HG03159 (cell line): ENCODE results near the gene XIRP1.

Experiments used
- ATAC-seq: cut with Tn5 transposase; IDR thresholded peaks from one replicate; pipeline ENCODE4 v1.9.1; 2021; ENCODE audit warnings: mild to moderate bottlenecking, moderate library complexity; ENCODE audit not compliant: unreplicated experiment

Gene XIRP1

GRCh38 chr3:39208463-39209055, 16.2 kb upstream of the XIRP1 start:
- ATAC-seq, result no peak

GRCh38 chr3:39207361-39208186, 15.2 kb upstream of the XIRP1 start:
- ATAC-seq, result no peak

DNA sequence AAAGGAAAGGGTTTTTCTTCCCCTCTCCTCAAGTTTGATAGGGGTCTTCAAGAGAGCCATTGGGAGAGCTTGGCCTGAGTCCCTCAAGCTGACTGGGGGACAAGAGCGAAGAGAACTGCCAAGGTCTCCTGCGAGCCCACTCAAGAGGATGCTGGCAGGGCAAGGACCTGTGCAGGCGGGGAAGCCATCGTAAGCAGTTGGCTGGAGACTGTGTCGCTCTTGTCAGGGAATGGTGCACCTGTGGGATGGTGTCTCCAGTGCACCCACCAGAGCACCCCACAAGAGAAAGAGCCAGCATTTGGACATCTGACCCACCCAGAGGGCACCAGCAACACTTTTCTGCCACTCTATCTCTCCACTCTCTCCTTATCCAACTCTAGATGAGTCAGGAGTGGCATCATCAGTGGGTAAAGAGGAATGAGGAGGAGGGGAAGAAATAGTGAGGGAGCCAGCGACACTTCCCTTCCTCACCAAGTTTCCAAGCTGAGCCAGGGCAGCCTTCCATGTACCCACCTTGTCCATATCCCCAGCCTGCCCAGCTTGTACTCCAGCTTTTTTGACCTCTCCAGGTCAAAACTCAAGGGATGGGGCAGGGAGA, 13.6 kb upstream of the XIRP1 start:
- no peak for ATAC-seq

DNA sequence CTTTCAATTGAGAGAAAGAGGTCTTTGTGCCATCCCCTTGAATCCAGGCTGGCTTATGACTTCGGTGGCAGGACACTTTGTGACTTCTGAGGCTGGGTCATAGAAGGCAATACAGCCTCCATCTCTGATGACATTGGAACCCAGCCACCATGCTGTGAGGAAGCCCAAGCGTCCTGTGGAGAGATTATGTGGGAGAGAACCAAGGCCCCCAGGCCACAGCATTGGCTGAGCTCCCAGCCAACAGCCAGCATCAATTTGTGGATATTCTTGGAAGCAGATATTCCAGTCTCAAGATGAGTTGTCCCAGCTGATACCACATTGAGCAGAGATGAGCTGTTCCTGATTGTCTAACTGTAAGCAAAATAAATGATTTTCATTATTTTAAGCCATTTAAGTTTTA, 12.7 kb upstream of the XIRP1 start:
- ATAC-seq, result no peak

DNA sequence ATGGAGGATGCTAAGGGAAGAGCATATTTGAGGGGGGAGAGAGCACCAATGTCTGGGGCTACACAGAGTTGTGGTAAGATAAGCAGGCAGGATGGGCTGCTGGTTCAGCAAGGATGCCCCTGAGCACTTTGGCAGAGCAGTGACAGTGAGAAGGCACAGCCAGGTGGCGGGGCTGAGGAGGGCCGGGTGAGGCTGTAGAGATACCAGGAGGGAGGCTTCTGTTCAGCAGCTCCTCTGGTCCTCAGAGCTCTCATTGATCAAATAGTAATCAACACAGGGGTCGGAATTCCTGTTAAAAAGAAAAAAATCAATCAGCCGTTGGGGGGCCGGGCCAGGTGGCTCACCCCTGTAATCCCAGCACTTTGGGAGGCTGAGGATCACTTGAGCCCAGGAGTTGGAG, 11.5 kb upstream of the XIRP1 start:
- no peak for ATAC-seq

GRCh38 chr3:39203402-39203801, 11.0 kb upstream of the XIRP1 start:
- no peak for ATAC-seq

- ATAC-seq, result no peak
Observed at GRCh38 chr3:39202094-39202493, 9.7 kb upstream of the XIRP1 start.

DNA sequence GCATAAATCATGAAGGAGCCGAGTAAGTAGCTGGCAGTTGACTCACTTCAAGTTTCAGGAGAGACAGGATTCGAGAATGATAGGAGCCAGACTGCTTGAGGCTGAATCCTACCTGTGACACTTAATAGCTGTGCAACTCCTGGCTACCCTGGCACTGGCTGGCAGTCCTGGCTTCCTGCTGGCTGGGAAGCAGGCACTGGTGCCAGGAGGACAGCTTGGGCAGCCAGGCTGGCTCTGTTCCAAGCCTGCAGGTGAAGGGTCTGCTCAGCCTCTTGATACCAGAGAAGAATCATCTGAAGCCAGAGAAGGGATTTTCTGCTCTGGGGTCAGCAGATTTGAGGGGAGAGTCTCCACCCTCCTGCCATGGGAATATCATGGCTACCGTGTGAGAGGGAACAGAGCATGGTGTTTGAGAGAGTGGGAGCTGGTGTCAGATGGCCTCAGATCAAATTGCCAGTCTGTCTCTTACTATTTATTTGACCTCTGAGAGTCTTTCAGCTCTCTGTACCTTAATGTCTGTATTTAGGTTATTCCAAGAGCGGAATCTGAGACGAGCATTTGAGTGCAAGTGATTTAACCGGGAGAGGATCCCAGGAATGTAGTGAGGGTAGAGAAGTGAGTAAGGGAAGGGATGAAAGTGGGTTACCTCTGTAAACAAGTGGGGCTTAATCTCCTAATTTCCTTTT, 4.4 kb upstream of the XIRP1 start:
- ATAC-seq, result no peak

GRCh38 chr3:39196034-39196433, 3.6 kb upstream of the XIRP1 start:
- ATAC-seq, result no peak

GRCh38 chr3:39193391-39193790, 996 bp upstream of the XIRP1 start:
- ATAC-seq, result no peak

DNA sequence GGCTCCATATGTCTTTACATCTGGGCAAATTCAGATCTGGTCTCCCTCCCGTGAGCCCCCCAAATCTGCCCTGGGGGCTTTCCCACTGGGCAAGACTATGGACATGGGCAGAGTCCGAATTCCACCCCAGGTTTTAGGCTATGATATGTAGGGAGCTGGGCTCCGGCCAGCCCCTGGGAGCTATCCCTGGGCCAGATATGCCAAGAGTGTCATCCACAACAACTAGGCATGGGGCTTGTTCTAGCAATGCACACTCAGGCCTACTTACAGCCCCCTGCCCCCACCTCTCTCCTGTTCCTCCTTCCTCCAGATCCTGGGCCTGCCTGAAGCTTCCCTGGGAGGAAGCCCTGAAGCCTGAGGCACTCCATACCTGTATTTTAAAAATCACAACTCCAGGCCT, 622 bp downstream of the XIRP1 start:
- ATAC-seq, result no peak

DNA sequence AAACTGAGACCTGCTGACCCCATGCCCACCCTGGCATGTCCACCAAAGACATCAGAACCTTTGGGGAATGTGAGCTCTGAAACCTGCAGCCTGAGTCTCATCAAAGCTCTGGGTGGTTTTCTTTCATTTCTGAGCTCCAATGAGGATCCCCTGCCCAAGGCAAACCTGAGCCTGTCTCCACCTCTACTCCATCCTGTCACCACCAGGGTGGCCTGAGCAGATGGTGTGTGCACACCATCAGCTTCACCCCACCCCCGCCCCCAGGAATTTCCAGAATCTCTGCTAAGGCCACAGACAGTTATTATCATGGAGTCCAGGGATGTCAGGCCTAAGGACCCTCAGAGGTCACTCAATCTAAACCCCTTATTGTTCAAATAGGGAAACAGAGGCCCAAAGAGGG, 1.3 kb downstream of the XIRP1 start:
- ATAC-seq, result no peak

DNA sequence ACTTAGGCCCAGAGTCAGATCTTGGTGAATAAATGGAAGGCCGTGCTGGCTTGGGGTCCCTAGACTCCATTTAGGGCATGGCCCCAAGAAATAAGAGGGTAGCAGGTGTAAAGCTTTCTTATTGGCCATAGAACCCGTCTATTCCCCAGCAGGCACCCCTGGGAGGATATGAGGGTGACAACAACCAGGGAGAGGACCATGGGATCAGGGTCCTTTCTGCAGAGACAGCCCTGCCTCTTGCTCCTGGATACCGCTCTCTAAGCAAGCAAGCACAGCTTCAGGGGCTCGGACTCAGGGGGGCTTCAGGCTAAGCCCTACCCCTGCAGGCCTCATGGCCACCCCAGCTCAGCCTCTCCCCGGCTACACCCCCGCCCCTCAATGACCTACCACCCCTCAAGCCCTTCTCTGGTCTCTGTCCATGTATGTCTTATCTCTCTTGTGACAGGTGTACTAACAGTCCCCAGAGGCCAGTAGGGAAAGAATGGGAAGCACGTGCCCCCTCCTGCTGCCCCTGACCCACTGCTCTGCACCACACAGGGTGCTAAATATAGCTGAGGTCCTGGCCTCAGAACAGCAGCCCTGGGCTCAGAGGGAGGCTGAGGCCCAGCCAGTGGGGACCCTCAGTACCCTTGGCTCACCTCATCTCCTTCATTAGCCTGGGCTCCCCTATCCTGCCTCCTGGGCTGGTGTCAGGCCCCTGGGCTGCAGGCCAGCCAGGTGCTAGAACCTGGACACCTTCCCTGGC, 1.9 kb downstream of the XIRP1 start:
- no peak for ATAC-seq

GRCh38 chr3:39189959-39190269, 2.5 kb downstream of the XIRP1 start:
- no peak for ATAC-seq

DNA sequence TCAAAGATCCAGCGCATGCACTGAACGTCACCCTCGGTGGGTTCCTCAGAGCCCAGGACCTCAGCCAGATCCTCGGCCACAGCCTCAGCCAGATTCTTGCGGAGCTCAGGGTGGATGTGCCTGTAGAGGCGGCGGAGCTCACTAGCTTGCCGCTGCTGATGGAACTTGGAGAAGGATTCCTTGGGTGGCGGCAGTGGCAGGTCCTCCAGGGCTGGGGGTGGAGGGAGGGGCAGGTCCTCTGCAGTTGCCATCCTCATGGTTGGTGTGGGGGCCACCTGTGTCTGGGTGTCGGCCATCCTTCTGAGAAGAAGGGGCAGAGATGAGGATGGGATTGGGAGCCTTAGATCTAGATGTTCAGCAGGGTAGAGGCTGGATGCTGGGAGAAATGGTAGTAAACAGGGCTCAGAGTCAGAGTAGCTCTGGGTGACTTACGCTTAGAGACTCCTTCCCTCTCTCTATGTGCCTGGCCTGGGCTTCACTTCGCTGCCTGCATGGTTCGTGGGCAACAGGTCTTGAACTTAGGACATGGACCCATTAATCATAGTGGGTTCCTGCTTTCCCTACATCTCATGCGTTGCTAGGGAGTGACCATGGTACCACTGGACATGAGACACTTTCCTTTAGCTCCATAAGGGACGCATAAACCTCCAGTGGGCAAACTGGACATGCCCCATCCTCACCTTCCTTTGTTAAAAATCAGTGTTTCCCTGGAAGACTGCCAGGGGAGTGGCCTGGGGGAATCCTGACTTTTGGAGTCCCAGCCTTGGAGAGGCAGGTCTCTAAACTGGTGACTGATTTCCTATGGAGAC, 3.0 kb downstream of the XIRP1 start:
- no peak for ATAC-seq

DNA sequence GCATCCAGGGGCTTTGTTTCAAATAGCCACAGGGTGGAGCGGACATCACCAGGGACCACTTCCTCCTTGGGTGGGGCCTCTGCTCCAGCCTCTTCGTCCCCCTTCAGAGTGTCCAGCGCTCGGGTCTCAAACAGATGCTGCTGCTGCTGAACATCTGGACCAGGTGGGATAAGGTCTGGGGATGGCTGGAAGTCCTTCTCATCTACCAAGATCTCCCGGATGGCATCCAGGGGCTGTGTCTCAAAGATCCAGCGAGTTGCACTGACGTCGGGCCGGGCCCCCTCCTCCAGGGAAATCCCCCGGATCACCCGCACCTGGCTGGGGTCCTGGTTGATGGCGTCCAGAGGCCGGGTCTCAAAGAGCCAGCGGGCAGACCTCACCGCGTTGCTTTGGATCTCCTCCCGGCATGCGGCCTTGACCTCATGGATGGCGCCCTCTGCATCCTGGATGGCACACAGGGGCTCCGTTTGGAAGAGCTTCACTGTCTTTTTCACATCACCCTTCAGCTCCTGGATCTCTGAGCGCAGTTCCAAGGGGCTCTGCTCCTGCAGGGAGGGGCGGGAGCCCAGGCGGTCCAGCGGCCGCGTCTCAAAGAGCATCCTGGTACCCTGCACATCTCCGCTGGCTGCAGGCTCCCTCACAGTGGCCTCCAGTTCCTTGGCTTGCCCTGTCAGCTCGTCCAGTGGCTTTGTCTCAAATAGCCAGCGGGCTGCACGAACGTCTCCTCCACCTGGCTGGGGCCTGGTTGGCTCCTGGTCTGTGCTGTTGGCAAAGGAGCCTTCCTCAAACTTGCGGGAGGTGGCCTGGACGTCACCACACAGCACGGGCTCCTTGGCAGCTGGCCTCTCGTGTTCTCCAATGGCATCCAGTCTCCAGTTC, 3.9 kb downstream of the XIRP1 start:
- ATAC-seq, result no peak

DNA sequence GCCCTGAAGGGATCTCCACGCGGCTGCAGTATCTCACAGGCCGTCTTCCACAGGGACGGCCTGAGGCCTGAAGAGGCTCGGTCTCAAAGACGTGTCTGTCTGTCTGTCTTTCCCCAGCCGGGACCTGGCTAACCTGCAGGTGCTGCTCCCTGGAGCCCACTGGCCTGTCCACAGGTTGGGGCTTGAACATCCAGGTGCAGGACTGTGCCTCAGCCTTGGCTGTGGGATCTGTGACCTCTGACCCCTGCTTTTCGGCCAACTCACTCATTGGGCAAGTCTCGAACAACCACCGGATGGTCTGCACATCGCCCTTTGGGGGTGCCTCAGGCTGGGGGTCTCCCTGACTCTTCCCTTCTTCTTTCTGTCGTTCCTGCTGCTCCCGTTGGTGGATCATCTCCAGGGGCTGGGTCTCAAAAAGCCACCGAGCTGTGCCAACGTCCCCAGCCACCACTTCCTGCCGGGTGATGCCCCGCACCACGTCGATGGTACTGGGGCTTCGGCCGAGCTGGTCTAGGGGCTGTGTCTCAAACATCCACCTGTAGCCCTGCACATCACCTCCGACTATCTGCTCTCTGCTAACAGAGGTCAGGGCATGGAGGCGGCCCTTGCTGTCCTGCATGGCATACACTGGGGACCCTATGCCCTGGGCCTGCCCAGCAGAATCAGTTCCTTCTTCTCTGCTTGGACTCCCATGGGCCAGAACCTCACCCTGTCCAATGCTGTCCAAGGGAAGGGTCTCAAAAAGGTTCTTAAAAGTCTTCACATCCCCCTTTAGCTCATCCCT, 4.8 kb downstream of the XIRP1 start:
- ATAC-seq, result no peak

GRCh38 chr3:39186692-39187151, 5.7 kb downstream of the XIRP1 start:
- ATAC-seq, result no peak
